Mesenchymal stem cell (in vitro differentiated cells and primary cell): Measurements from ENCODE around the gene CRK.
"Not testable (repeated sequence)": the region's sequence is repeated elsewhere in the genome, so short reads cannot be mapped to it uniquely, and the experiment has no call there.

ENCODE experiments used
- DNase-seq: peaks from one replicate; pipeline ENCODE4 v3.0.0-alpha.2; 2013
- H2AFZ ChIP-seq: one replicate; pipeline ENCODE4 v1.6.1; 2013; ENCODE audit warnings: low read depth, mild to moderate bottlenecking, control low read depth, inconsistent platforms, low read length, moderate library complexity
- H2AK5ac ChIP-seq: 2 replicates; pipeline ENCODE4 v1.6.1; 2013; ENCODE audit warnings: low read length, moderate library complexity, mild to moderate bottlenecking, inconsistent platforms; ENCODE audit not compliant: severe bottlenecking
- H2BK120ac ChIP-seq: one replicate; pipeline ENCODE4 v1.6.1; 2013; ENCODE audit warnings: low read depth, mild to moderate bottlenecking, inconsistent platforms, low read length, moderate library complexity
- H2BK12ac ChIP-seq, 2 experiments: one replicate each; pipeline ENCODE4 v1.6.1; 2013; ENCODE audit warnings: inconsistent platforms in 2 of 2, low read length in 2 of 2, mild to moderate bottlenecking in 2 of 2, moderate library complexity in 2 of 2, control low read depth in 1 of 2
- H2BK15ac ChIP-seq: one replicate; pipeline ENCODE4 v1.6.1; 2013; ENCODE audit warnings: mild to moderate bottlenecking, low read depth, inconsistent platforms; ENCODE audit not compliant: poor library complexity, severe bottlenecking
- H2BK5ac ChIP-seq: 2 replicates; pipeline ENCODE4 v1.6.1; 2013; ENCODE audit warnings: low read depth, mild to moderate bottlenecking, low read length, control low read depth, inconsistent platforms; ENCODE audit not compliant: poor library complexity, severe bottlenecking
- H3K14ac ChIP-seq, 2 experiments: one replicate each; pipeline ENCODE4 v1.6.1; 2013; ENCODE audit warnings: inconsistent platforms in 2 of 2, low read length in 2 of 2, control low read depth in 1 of 2, mild to moderate bottlenecking in 1 of 2, moderate library complexity in 1 of 2
- H3K18ac ChIP-seq, 2 experiments: one replicate each; pipeline ENCODE4 v1.6.1; 2013; ENCODE audit warnings: inconsistent platforms in 2 of 2, low read length in 2 of 2, control low read depth in 1 of 2, low read depth in 1 of 2, mild to moderate bottlenecking in 1 of 2
- H3K23ac ChIP-seq, 2 experiments: one replicate each; pipeline ENCODE4 v1.6.1; 2013; ENCODE audit warnings: inconsistent platforms in 2 of 2, low read length in 2 of 2, mild to moderate bottlenecking in 2 of 2, moderate library complexity in 2 of 2, control low read depth in 1 of 2
- H3K27ac ChIP-seq: 2 replicates; pipeline ENCODE4 v1.5.1; 2013; ENCODE audit warnings: mild to moderate bottlenecking, moderate library complexity, low read length, control low read depth, inconsistent platforms; ENCODE audit not compliant: poor library complexity, severe bottlenecking
- H3K27me3 ChIP-seq, 2 experiments: 2 replicates each; pipeline versions ENCODE4 v1.6.1 to v1.7.0; 2013; ENCODE audit warnings: low read length in 2 of 2, mild to moderate bottlenecking in 2 of 2, moderate library complexity in 2 of 2, control low read depth in 1 of 2, inconsistent platforms in 1 of 2; ENCODE audit not compliant: control insufficient read depth in 1 of 2, insufficient read depth in 1 of 2
- H3K36me3 ChIP-seq, 2 experiments: 2 replicates each; pipeline versions ENCODE4 v1.6.1 to v1.7.0; 2013; ENCODE audit warnings: low read length in 2 of 2, control low read depth in 1 of 2, inconsistent platforms in 1 of 2, low read depth in 1 of 2, mild to moderate bottlenecking in 1 of 2; ENCODE audit not compliant: insufficient read depth in 2 of 2, control insufficient read depth in 1 of 2
- H3K4ac ChIP-seq, 2 experiments: one replicate each; pipeline ENCODE4 v1.6.1; 2013; ENCODE audit warnings: inconsistent platforms in 2 of 2, low read length in 2 of 2, mild to moderate bottlenecking in 2 of 2, moderate library complexity in 2 of 2, control low read depth in 1 of 2, low read depth in 1 of 2
- H3K4me1 ChIP-seq: 2 replicates; pipeline ENCODE4 v1.6.1; 2013; ENCODE audit warnings: low read depth, low read length, control low read depth; ENCODE audit not compliant: control insufficient read depth, insufficient read depth
- H3K4me2 ChIP-seq: 2 replicates; pipeline ENCODE4 v1.6.1; 2013; ENCODE audit warnings: low read length, mild to moderate bottlenecking, inconsistent platforms; ENCODE audit not compliant: poor library complexity, severe bottlenecking
- H3K4me3 ChIP-seq, 2 experiments: 2 replicates each; pipeline versions ENCODE4 v1.5.1 to v1.7.0; 2013; ENCODE audit warnings: low read length in 2 of 2, mild to moderate bottlenecking in 2 of 2, control low read depth in 1 of 2, low read depth in 1 of 2; ENCODE audit not compliant: insufficient read depth in 1 of 2
- H3K79me1 ChIP-seq: replicated peaks from 2 replicates; pipeline ENCODE4 v1.6.1; 2013; ENCODE audit warnings: mild to moderate bottlenecking, control low read depth, low read length, inconsistent platforms; ENCODE audit not compliant: poor library complexity, severe bottlenecking
- H3K9ac ChIP-seq: 2 replicates; pipeline ENCODE4 v1.7.0; 2013; ENCODE audit warnings: mild to moderate bottlenecking, low read length, moderate library complexity
- H3K9me3 ChIP-seq: 2 replicates; pipeline ENCODE4 v1.7.0; 2013; ENCODE audit warnings: mild to moderate bottlenecking, low read length; ENCODE audit not compliant: control insufficient read depth
- H4K8ac ChIP-seq: one replicate; pipeline ENCODE4 v1.6.1; 2013; ENCODE audit warnings: inconsistent platforms, mild to moderate bottlenecking, low read length, moderate library complexity
- H4K91ac ChIP-seq: one replicate; pipeline ENCODE4 v1.6.1; 2013; ENCODE audit warnings: mild to moderate bottlenecking, low read length, inconsistent platforms
- whole genome bisulfite sequencing: methylation state at CpG from one replicate; pipeline ENCODE4 v1.1.7; 2013; ENCODE audit warnings: mixed read lengths; 5-methylcytosine and 5-hydroxymethylcytosine counted together

Gene CRK

GRCh38 chr17:1454541-1454940, 1.5 kb downstream of the CRK start:
- no peak overlapping the region for H3K18ac ChIP-seq
- no peak overlapping the region for H4K91ac ChIP-seq
- no peak overlapping the region for H2AK5ac ChIP-seq
- H2AFZ ChIP-seq, result no peak overlapping the region
- peak overlapping the region; percentile 33 to 82 for H3K4me3 ChIP-seq
- peaks cover 8 to 16% of the 10 kb centered on the region in 2 experiments for H3K36me3 ChIP-seq
- no peak overlapping the region for H3K23ac ChIP-seq
- H3K4ac ChIP-seq, result peak overlapping the region in 1 of 2 experiments; percentile 39
- H3K9me3 ChIP-seq, result no peaks in the 10 kb centered on the region
- no peak for DNase-seq
- no peak overlapping the region for H2BK120ac ChIP-seq
- no peak overlapping the region for H3K27ac ChIP-seq
- no peak overlapping the region for H2BK5ac ChIP-seq
- H3K27me3 ChIP-seq, result no peaks in the 10 kb centered on the region
- WGBS, result 82% methylated on average over 9 of the region's 9 CpGs
- no peak overlapping the region for H4K8ac ChIP-seq
- H3K79me1 ChIP-seq, result peaks cover 4% of the 10 kb centered on the region
- H3K4me1 ChIP-seq, result peaks cover 16% of the 10 kb centered on the region
- H3K4me2 ChIP-seq, result peak overlapping the region; percentile 91
- H2BK12ac ChIP-seq, result no peak overlapping the region
- H2BK15ac ChIP-seq, result no peak overlapping the region
- no peak overlapping the region for H3K14ac ChIP-seq
- H3K9ac ChIP-seq, result peak overlapping the region; percentile 96

GRCh38 chr17:1453694-1454093, 2.3 kb downstream of the CRK start:
- peaks cover 16% of the 10 kb centered on the region for H3K4me1 ChIP-seq
- H3K36me3 ChIP-seq, result peaks cover 12 to 23% of the 10 kb centered on the region in 2 experiments
- over 99% methylated on average over 10 of the region's 11 CpGs for WGBS
- not testable (repeated sequence) for H4K8ac ChIP-seq, H2AK5ac ChIP-seq, H3K18ac ChIP-seq, H2BK12ac ChIP-seq, DNase-seq, H3K4me3 ChIP-seq, H2BK15ac ChIP-seq, H2AFZ ChIP-seq, H3K4me2 ChIP-seq, H2BK120ac ChIP-seq, H3K4ac ChIP-seq, H3K14ac ChIP-seq, H3K23ac ChIP-seq, H3K27ac ChIP-seq, H3K9ac ChIP-seq, H2BK5ac ChIP-seq, H3K9me3 ChIP-seq, H4K91ac ChIP-seq, H3K79me1 ChIP-seq, H3K27me3 ChIP-seq

DNA sequence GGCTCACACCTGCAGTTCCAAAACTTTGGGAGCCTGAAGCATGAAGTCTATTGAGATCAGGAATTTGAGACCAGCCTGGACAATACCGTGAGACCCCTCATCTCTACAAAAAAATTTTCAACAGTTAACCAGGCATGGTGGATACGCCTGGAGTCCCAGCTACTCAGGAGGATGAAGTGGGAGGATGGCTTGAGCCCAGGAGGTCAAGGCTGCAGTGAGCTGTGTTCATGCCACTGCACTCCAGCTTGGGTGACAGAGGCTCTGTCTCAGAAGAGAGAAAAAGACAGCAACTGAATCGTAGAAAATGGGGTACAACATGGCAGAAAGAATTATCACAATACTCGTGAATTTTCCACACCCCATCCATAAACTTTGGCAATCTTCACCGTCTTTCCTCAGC, 3.2 kb downstream of the CRK start:
- no peak overlapping the region for H2BK12ac ChIP-seq
- no peak overlapping the region for H3K4me3 ChIP-seq
- H3K4me2 ChIP-seq, result no peak overlapping the region
- no peak overlapping the region for H3K9ac ChIP-seq
- H2BK15ac ChIP-seq, result no peak overlapping the region
- no peak overlapping the region for H3K18ac ChIP-seq
- no peaks in the 10 kb centered on the region for H3K27me3 ChIP-seq
- H4K8ac ChIP-seq, result no peak overlapping the region
- H3K4me1 ChIP-seq, result peaks cover 16% of the 10 kb centered on the region
- H4K91ac ChIP-seq, result no peak overlapping the region
- peaks cover 4% of the 10 kb centered on the region for H3K79me1 ChIP-seq
- no peak overlapping the region for H2BK120ac ChIP-seq
- no peak overlapping the region for H2BK5ac ChIP-seq
- no peak overlapping the region for H2AFZ ChIP-seq
- H3K14ac ChIP-seq, result no peak overlapping the region
- H2AK5ac ChIP-seq, result no peak overlapping the region
- H3K23ac ChIP-seq, result no peak overlapping the region
- WGBS, result 100% methylated on average over 1 of the region's 5 CpGs
- no peak for DNase-seq
- H3K4ac ChIP-seq, result no peak overlapping the region
- no peak overlapping the region for H3K27ac ChIP-seq
- H3K36me3 ChIP-seq, result peaks cover 18 to 23% of the 10 kb centered on the region in 2 experiments
- H3K9me3 ChIP-seq, result no peaks in the 10 kb centered on the region

- H2AK5ac ChIP-seq, H3K4me2 ChIP-seq, H2AFZ ChIP-seq, H3K9ac ChIP-seq, H3K79me1 ChIP-seq, H3K4me3 ChIP-seq, H4K91ac ChIP-seq, H2BK5ac ChIP-seq, H3K4ac ChIP-seq, H4K8ac ChIP-seq, H3K27ac ChIP-seq, H3K23ac ChIP-seq, H3K14ac ChIP-seq, H3K27me3 ChIP-seq, H2BK120ac ChIP-seq, DNase-seq, H2BK15ac ChIP-seq, H3K18ac ChIP-seq, H3K9me3 ChIP-seq, H2BK12ac ChIP-seq: not testable (repeated sequence)
- WGBS, result 96% methylated on average over 16 of the region's 21 CpGs
- peaks cover 25 to 27% of the 10 kb centered on the region in 2 experiments for H3K36me3 ChIP-seq
- peaks cover 11% of the 10 kb centered on the region for H3K4me1 ChIP-seq
These were observed 5.8 kb downstream of the CRK start for GRCh38 chr17:1450261-1450660.
